Pulmonary artery endothelial cell (primary cell): ENCODE measurements around the gene CFD. TPM values are rescaled to one million over a fixed set of nuclear protein-coding genes. Genes with fewer than 3 reads are reported as not detected.

ENCODE experiments used
- DNase-seq: peaks from one replicate; pipeline ENCODE4 v3.0.0-alpha.2; 2011; ENCODE audit warnings: low read depth, low spot score
- total RNA-seq: library from RNA; depleted of rRNA; stranded (reverse); fragments of >200 nt; gene quantifications from 2 replicates; pipeline ENCODE4 v1.2.3, GENCODE V29; 2014

The CFD gene
- total RNA-seq, 1 donor from 2014 or later: 3.6 TPM

- no peak for DNase-seq
These were observed 45.1 kb downstream of the CFD start for GRCh38 chr19:904545-904944.

GRCh38 chr19:906480-906879, 47.0 kb downstream of the CFD start:
- DNase-seq: no peak

- no peak for DNase-seq
These were observed 47.9 kb downstream of the CFD start for GRCh38 chr19:907183-907853.

- DNase-seq: no peak
These were observed 52.0 kb downstream of the CFD start for GRCh38 chr19:911197-912033.

GRCh38 chr19:912181-913079, 53.0 kb downstream of the CFD start:
- DNase-seq: no peak

Other genes with a start within 250 kb of the CFD start
- 28.1 and 32.7 TPM in 2 replicates for gene POLRMT, start 226.1 kb upstream of the CFD start, total RNA-seq
- 0.07 TPM in 1 of 2 replicates, not detected in the other for gene FGF22, start 219.8 kb upstream of the CFD start, total RNA-seq
- 34.3 and 38.1 TPM in 2 replicates for gene RNF126, start 196.4 kb upstream of the CFD start, total RNA-seq
- gene FSTL3, start 183.3 kb upstream of the CFD start, total RNA-seq: 18.5 and 32.6 TPM in 2 replicates
- 0.07 TPM in 1 of 2 replicates, not detected in the other for gene PRSS57, start 164.2 kb upstream of the CFD start, total RNA-seq
- 14.3 and 23.0 TPM in 2 replicates for gene PALM, start 150.7 kb upstream of the CFD start, total RNA-seq
- gene MISP, start 108.6 kb upstream of the CFD start, total RNA-seq: 0.04 TPM in 1 of 2 replicates, not detected in the other
- 198 and 241 TPM in 2 replicates for gene PTBP1, start 62.2 kb upstream of the CFD start, total RNA-seq
- 0.07 and 0.33 TPM in 2 replicates for gene PLPPR3, start 37.7 kb upstream of the CFD start, total RNA-seq
- not detected in 2 replicates for gene AZU1, start 31.8 kb upstream of the CFD start, total RNA-seq
- not detected in 2 replicates for gene PRTN3, start 18.7 kb upstream of the CFD start, total RNA-seq
- not detected in 2 replicates for gene ELANE, start 7.4 kb upstream of the CFD start, total RNA-seq
- gene MED16, start 33.5 kb downstream of the CFD start, total RNA-seq: 22.9 and 27.0 TPM in 2 replicates
- not detected in 2 replicates for gene RNU6-9, start 33.8 kb downstream of the CFD start, total RNA-seq
- 22.8 and 29.1 TPM in 2 replicates for gene R3HDM4, start 53.6 kb downstream of the CFD start, total RNA-seq
- gene KISS1R, start 57.7 kb downstream of the CFD start, total RNA-seq: not detected in 2 replicates
- 8.0 and 9.6 TPM in 2 replicates for gene ARID3A, start 66.4 kb downstream of the CFD start, total RNA-seq
- gene WDR18, start 124.7 kb downstream of the CFD start, total RNA-seq: 106 and 115 TPM in 2 replicates
- gene GRIN3B, start 140.8 kb downstream of the CFD start, total RNA-seq: 0.39 and 0.59 TPM in 2 replicates
- 49.5 and 65.1 TPM in 2 replicates for gene TMEM259, start 161.5 kb downstream of the CFD start, total RNA-seq
- not detected in 2 replicates for gene RNU6-2, start 161.9 kb downstream of the CFD start, total RNA-seq
- gene CNN2, start 166.9 kb downstream of the CFD start, total RNA-seq: 159 and 188 TPM in 2 replicates
- 3.5 and 5.9 TPM in 2 replicates for gene ABCA7, start 180.4 kb downstream of the CFD start, total RNA-seq
- gene ARHGAP45, start 207.5 kb downstream of the CFD start, total RNA-seq: 10.2 and 20.2 TPM in 2 replicates
- 133 and 163 TPM in 2 replicates for gene POLR2E, start 235.7 kb downstream of the CFD start, total RNA-seq
- gene GPX4, start 244.3 kb downstream of the CFD start, total RNA-seq: 380 and 410 TPM in 2 replicates